Measurements from ENCODE around the gene EVA1A.

Gene EVA1A

DNA sequence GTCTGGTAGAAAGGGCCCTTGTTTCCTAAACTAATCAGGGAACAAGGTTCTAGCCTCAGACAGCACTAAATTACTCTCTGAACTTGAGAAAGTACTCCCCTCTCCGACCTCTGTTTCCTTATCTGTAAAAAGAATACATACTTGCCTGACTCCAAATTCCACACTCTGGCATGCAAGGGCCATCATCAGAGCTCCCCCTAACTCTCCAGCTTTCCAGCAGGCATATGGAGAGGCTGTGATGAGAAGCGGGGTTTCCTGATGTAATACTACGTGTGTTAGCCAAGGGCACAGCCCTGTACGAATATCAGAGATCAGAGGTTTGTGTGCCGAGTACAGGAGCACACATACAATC lies 1.8 kb upstream of the EVA1A start:
- DNase-seq, result no peak

DNA sequence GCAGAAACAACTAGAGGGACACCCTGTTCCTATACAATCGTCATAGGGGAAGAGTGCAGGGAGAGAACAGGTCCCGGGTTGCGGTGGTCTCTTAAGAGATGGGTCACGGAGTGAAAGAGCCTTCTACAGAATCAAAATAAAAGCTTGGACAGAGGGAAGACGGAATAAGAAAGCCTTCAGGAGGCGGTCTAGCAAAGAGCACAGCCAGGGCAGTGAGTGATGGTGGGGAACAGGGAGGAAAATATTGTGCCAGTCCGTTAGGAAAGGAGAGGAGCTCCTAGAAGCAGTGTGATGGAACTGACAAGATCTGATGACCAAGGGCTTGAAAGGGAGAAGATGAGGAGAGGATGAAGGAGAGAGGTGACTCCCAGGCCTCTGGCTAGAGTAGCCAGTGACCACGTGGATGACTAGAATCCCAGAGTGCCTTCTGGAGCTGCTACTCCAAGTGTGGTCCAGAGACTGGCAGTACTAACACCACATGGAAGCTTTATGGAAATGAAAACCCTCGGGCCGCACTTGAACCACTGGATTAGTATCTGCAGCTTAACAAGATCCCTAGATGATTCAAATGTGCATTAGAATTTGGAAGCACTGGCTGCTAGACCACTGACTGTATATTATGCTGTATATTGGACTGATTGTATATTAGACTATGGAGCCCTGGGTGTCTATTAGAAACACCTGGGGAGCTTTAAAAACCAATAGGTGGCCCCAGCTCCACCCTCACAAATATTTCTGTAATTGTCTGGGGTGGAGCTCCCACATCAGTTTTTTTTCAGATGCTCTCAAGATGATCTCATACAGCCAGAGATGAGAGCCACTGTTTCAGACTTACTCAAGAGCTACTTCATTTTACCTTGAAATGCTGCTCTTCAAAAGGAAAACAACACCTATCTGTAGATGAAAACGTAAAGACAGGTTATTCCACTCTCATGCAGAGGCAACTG lies 1.1 kb upstream of the EVA1A start:
- DNase-seq, result no peak

DNA sequence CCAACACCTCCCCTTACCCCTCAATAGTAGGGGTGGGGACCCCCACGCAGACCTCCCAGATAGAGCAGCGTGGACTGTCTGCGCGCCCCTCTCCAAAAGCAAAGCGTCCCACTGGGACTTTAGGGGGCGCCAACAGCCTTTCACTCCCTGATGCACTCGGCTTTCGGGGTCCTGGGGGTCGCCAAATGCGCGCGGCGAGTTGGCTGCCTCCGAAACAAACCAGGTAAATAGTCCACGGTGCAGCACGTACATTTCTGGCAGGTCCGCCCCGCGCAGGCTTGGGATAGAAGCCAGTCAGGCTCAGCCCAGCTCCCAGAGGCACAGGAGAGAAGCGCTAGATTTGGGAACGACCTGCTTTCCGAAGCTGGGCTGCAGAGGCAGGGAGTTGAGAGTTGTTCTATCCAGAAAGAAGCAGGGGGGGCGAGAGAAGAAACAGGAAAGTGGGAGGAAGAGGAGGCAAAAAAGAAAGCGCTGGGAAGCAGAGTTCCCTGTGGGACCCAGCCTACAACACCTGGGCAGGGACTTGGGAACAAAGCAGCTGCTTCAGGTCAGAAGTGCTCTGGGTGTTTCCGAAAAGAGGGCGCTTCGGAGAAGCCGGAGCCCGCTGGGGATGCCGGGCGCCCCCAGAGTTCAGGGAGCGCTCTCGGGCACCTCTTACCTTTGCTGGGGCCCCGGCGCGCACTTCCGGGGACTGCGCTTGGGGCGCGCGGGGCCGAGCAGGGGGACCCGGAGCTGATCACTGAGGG lies 544 bp downstream of the EVA1A start:
- DNase-seq, result no peak

DNA sequence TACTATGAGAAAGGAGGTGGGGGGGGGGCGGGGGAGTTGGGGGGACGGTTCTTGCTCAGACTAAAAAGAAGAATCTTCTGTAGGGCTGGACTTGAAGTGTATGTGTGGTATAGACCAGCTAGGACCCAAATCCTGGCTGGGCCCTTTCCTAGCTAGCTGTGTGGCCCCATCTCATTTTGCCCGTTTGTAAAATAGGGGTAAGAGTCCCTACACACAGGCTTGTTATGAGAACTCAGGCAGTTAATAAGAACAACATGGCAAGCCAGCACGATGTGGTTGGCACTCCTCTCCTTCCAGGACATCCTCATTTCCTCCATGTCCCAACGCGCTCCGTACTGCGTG lies 1.1 kb downstream of the EVA1A start:
- no peak for DNase-seq

DNA sequence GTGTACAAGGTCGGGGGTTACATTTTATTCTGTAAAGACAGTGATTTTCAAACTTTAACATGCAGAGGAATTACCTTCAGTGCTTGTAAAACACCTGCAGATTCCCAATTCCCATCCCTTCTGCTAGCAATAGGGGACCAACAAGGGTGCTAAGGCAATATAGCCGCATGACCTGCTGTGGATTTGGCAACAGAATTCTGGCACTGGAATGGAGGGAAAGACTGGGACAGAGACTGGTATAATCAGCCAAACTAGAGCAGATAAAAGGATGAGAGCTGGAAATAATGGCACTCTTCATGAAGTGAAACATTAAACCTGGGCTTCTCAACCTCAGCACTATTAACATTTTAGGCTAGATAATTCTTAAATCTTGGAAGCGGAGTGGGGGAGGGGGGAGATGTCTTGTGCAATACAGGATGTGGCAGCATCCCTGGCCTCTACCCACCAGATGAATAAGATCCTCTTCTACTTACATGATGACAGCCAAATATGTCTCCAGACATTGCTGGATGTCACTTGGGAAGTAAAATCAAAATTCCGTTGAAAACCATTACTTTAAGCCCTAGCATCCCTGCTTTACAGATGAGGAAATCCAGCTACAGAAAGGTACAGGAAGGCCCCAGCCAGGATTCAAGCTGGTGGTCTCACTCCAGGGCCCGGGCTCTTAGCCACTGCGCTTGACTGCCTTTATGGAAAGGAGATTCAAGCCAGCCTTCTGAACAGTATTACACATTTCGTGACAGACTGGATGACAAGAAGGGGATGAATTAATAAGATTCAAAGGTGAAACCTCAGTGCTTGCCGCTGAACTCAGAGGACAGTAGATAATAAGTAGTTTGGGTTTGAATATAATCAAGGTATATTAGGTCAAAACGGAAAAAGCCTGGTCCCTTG lies 1.7 kb downstream of the EVA1A start:
- DNase-seq, result no peak

DNA sequence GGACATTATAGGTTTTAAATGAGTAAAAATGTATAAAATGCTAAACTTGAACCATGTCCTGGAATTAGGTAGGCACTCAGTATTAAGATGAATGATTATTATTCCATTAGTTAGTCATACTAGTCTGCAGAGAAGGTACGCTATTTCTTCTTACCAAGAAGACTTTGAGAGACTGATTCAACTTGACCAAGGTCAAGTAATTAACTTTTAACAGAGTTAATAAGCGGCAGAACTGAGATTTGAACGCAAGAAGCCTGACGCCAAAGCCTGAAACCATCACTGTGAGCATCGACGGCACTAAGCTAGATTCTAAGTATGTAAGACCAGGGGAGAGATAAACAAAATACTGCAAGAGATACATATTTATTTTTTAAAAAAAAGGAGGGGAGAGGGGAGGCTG lies 2.6 kb downstream of the EVA1A start:
- DNase-seq, result no peak

DNA sequence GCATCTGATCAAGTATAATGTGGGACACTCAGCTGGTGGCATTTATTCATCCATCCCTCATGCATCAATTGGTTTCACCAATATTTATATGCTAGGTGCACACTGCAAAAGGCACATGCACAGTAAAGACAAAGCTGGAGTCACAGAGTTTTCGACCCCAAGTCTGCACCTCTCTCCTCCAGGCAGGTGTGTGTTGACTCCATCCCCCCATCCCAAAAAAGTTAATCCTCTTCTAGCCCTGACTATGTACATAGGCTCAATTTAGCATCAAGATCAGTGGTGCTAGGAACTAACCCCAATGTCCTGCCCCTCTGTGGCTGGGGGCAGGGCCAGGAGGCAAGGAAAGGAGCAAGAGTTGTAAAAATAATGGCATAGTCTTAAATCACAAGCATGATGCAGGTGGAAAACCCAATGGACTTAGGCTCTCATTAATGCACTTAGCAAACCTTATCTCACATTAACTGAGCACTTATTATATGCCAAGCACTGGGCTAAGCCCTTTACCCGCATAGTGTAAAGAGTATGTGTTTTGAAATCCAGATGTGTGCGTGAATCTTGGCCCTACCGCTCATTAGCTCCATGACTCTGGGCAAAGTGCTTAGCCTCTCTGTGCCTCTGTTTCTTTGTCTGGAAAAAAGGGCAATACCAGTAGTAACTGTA lies 3.1 kb downstream of the EVA1A start:
- no peak for DNase-seq

DNA sequence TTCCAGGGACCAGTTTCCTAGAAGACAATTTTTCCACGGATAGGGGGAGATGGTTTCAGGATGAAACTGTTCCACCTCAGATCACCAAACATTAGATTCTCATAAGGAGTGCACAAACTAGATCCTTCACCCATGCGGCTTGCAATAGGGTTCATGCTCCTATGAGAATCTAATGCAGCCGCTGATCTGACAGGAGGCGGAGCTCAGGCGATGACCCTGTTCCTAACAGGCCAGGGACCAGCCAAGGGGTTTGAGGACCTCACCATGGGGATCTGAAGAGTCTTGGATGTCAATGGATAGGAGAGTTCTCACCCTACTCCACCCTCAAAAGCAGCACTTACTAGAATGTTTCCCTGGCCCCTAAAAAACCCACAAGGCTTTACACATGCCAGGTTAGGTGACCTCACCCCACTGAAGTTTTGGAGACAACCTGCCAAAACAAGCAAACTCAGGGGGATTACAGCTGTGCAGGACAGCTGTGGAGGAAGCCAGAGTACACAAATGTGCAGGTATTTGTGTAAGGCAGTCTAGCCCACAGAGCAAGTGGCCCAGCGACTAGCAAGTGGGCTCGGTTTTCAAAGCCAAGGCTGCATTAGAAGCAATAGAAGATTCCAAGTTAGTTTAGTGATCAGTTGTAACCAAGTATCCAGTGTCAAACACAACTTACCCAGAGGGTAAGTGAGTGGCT lies 3.9 kb downstream of the EVA1A start:
- no peak for DNase-seq

DNA sequence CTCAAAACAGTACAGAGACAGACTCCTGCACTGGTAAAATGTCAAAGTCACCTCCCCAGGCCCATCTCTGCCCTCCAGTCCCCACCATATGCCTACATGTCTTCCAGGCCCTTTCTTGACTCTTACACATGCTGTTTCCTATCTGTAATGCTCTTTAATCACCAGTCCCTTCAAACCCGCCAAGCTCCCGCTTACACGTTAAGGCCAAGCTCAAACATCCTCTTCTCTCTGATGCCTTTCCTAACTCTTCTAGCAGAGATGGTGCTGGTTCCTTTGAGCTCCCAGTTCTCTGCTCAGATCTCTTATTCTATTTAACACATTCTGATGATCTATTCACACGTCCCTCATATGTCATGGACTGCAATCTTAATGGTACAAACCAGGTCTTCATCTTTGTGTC lies 5.0 kb downstream of the EVA1A start:
- no peak for DNase-seq

DNA sequence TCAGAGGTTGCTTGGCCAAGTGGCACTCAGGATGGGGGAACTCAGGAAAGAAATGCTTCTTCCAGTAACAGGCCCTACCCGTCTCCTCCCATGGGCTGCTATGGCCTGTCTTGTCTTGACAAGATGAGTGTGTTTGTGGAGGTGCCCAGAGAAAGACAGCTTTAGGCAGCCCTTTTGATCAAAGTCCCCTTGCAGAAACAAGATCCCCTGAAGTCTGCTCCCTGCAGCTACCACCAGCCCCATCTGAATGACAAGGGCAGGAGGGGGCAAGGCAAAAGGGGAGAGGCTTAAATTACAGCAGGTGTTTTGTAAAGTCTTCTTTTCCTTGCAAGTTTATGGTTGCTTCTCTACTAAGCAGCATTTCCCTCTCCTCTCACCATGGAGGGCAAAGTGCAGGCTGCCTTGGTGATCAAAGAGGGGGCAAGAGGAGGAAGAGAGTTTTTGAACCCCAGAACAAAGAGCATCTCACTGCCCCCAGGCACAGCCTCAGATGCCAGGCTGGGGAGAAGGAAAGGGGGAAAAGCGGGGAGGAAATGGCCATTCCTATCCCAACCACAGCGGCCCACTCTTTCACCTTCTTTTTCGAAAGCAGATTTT lies 6.7 kb downstream of the EVA1A start:
- DNase-seq, result no peak

DNA sequence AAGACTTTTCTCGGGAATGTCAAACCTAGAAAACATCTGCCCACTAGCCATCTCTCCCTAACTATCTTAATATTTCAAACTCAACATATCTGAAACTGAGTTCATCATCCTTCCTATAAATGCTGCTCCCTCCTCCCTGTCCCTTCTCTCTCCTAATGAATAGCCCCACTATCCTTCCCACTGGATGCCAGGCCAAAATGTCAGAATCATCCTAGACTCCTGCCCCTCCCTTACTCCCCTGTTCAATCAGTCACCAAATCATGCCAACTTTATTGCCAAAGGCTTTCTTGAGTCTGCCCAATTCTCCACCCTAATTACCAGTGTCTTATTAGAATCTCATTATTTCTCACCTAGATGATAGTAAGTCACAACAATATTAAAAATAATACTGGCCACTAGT lies 8.5 kb downstream of the EVA1A start:
- DNase-seq, result no peak

DNA sequence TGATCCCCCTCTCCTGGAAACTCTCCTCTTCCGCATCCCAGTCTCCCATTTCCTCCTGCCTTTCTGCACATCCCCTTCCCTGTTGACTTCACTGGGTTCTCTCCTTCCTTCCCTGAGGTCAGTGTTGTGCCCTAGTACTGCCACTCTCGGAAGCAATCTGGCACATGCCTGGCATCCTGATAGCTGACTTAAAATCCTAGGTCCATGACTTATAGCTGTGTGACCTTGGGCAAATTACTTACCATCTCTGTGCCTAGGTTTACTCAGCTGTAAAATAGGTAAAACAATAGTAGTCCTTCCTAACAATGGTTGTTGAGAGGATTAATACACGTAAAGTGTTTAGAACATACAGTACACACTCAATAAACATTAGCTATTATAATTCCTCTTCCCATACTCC lies 9.3 kb downstream of the EVA1A start:
- DNase-seq, result no peak

DNA sequence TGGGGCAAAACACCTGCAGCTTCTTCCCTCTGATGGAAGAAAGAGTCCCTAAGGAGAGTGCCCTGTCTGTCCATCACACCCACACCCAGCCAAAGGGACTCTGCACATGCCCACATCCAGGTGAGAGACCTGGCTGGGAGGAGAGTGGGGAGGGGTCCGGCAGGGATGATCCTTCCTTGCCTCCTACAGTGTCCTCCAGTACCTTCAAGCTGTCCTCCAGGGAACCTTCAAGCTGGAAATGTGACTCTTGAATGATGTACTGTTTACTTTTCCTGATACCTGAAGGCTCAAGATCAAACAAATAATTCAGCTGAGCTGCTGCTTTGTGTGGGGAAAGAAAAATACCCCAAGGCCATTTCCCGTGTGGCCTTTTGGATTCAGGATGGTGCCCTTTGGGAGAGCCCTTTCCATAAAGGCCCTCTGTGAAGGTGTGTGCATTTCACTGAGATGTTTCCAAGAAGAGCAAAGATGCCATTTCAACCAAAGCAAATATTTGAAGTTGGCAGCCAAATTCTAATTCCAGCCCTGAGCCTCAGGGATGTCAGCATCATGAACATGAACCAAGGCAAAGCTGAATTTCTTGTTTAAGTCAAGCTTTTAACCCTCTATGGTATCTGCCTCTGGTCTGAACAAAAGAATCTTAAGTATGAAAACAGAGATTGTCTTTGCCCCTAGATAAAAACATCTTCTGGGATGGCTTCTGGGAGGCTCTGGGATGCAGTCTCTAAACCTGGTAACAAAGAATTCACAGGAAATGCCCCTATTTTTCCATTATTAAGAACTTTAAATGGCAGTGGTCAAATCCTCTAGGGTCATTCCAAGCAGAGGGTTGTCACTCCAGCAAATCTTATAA lies 11.1 kb downstream of the EVA1A start:
- DNase-seq, result no peak

DNA sequence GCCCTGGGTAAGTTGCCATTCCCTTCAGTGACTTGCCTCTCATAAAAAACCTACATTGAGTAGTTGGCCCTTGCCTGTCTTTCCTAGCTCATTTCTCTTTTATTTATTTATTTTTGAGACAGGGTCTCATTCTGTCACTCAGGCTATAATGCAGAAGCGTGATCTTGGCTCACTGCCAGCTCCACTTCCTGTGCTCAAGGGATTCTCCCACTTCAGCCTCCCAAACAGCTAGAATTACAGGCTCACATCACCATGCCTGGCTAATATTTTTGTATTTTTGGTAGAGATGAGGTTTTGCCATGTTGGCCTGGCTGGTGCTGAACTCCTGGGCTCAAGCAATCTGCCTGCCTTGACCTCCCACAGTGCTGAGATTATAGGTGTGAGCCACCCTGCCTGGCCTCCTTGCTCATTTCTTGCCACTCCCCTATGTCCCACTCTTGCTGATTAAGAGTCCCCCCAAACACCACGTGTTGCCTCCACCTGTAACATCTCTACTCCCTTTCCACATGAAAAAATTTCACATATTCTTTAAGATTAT lies 12.6 kb downstream of the EVA1A start:
- DNase-seq, result no peak

DNA sequence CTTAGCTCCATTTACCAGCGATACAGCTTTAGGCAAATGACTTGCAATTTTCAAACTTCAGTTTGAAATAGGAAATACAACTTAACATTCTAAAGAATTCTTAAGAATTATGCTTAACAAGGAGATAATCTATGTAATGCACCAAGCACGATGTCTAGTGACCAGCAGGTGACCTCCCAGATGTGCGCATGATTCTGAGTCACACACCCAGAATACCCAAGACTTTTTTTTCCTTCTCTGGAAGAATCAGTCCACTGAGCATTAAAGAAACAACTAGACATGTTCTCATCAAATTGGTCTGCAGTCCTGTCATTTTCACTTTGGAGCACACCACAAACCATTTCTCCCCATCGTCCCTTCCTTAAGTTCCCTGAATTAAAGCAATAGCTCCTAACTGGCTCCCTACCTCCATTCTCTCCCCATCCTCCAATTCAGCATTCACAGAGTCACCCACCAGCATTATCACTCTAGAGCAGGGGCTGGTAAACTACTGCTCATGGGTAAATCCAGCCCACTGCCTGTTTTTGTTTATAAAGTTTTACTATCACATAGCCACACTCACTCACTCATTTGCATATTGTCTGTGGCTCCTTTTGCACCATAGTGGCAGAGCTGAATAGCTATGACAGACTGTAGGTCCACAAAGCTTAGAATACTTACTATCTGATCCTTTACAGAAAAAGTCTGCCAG lies 13.2 kb downstream of the EVA1A start:
- DNase-seq, result no peak

DNA sequence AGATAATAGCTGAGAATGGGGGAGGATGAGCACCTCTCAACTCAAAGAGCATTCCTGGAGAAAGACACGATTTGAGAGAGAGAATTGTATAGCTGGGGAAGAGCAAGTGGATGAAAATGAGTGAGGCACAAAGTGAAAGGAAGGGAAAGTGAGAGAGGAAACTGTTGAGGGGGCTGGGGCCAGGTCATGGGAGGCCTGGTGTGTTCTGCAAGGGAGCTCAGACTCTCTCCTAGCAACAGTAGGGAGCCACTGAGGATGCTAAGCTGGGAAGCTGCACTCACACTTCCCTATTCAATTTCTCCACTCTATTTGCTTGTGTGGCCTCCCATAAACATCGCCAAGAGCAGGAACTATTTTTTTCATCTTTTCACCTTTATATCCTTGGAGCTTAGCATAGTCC lies 14.8 kb downstream of the EVA1A start:
- DNase-seq, result no peak

DNA sequence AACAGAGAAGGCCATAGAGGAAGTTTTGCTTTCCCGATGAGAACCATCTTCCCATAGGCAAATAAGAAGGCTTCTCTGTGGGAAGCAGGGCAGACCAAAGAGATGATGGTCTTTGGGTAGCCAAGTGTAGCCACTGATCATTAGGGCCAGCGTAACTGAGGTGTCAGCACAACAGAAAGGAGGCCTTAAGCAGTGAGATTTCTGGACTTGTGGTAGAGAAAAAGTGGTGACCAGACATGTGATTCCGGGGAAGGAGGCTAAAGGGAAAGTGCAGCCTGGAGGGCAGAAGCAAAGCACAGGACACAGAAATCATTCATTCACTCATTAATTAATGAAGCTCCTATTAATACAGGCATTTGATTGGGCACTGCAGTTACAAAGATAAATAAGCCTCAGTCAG lies 15.4 kb downstream of the EVA1A start:
- DNase-seq, result no peak

DNA sequence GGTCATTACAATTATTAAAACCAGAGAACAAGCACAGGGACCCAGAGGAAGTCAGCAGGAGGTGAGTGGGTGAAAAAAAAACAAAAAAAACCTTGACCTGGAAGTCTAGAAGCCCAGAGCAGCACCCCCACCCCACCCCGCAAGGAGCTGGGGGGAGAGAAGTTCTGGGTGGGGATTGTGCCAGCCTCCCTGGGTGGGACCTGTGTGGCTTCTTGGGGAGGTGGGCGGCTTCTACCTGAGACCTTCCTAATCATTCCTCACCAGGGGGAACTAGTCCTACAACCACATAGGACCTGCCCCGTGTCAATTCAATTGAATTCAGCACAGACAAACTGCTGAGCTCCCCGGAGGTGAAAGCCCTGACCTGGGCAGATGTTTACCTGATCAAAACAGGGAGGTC lies 17.3 kb downstream of the EVA1A start:
- DNase-seq, result no peak

DNA sequence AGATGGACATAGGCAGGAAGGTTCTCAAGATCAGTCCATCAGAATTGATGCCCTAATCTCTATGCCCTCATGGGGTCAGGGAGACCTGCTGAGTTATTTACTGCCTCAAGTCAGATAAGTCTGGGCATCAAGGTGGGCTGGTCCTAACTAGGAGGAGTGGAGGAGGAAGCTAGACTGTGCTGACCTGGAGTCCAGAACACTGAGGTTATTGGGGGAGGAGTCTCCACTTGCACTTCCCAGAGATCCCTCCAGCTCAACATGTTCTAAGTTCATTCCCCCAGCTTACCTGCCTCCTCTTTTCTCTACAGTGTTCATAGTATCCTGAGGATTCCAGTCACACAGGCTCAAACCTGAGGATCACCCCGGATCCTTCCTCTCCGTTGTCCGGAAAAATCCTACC lies 19.3 kb downstream of the EVA1A start:
- no peak for DNase-seq

DNA sequence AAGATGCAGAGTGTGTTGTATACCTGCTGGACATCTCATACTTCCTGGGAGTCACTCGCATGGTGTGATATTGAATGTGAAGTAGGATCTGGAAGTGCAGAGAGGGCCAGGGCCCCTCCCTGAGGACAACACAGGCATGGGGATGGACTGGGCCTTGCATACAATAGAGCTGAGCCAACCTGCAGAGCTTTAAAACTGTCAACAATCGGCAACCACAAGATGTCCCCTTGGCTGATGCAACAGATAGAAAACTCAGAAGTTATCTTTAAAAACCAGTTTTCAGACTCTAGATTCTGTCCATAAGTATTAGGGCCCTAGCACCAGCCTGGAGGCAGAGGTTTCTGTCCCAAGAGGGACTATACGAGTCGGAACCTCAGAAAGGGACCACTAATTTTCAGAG lies 19.7 kb downstream of the EVA1A start:
- no peak for DNase-seq

Measured in stimulated activated CD4-positive, alpha-beta T cell treated with anti-CD3 and anti-CD28 coated beads, Interleukin-1b, Interleukin-23, amount 100 ng/mL, for 48 hours (primary cell).